Progenitor cell of endocrine pancreas (in vitro differentiated cells): ENCODE results near the gene FAM83F. TPM values are rescaled to one million over a fixed set of nuclear protein-coding genes. Genes with fewer than 3 reads are reported as not detected.

Source experiments
- DNase-seq: peaks from one replicate; pipeline ENCODE4 v3.0.0; 2021; ENCODE audit warnings: low spot score; ENCODE audit not compliant: unreplicated experiment
- H3K27ac Mint-ChIP-seq: 2 replicates; pipeline ENCODE4 v1.8.0; 2021; ENCODE audit warnings: mild to moderate bottlenecking, moderate library complexity, mixed read lengths
- H3K27me3 Mint-ChIP-seq: 2 replicates; pipeline ENCODE4 v1.8.0; 2021; ENCODE audit warnings: mixed read lengths
- H3K36me3 Mint-ChIP-seq: 2 replicates; pipeline ENCODE4 v1.8.0; 2022; ENCODE audit warnings: mixed read lengths; ENCODE audit not compliant: insufficient read depth
- H3K4me1 Mint-ChIP-seq: 2 replicates; pipeline ENCODE4 v1.8.0; 2021; ENCODE audit warnings: low read depth, mixed read lengths
- H3K4me3 Mint-ChIP-seq: 2 replicates; pipeline ENCODE4 v1.8.0; 2021; ENCODE audit warnings: low read depth, mild to moderate bottlenecking, moderate library complexity, mixed read lengths
- H3K9me3 Mint-ChIP-seq: 2 replicates; pipeline ENCODE4 v1.8.0; 2021; ENCODE audit warnings: low read depth, mixed read lengths
- total RNA-seq: library from RNA; stranded (reverse); gene quantifications from 2 replicates; pipeline ENCODE4 v1.2.1, GENCODE V29; 2021
- TF ChIP-seq, protein P1 (sequence below): fragments of 200-600 bp; sonication (generic); IDR thresholded peaks from one replicate; pipeline ENCODE4 v1.5.0; 2021; ENCODE audit warnings: antibody characterized with exemption, mild to moderate bottlenecking; ENCODE audit not compliant: unreplicated experiment

FAM83F gene
- total RNA-seq, 1 donor from 2014 or later: 19.8 TPM

- TF ChIP-seq, protein P1, sequence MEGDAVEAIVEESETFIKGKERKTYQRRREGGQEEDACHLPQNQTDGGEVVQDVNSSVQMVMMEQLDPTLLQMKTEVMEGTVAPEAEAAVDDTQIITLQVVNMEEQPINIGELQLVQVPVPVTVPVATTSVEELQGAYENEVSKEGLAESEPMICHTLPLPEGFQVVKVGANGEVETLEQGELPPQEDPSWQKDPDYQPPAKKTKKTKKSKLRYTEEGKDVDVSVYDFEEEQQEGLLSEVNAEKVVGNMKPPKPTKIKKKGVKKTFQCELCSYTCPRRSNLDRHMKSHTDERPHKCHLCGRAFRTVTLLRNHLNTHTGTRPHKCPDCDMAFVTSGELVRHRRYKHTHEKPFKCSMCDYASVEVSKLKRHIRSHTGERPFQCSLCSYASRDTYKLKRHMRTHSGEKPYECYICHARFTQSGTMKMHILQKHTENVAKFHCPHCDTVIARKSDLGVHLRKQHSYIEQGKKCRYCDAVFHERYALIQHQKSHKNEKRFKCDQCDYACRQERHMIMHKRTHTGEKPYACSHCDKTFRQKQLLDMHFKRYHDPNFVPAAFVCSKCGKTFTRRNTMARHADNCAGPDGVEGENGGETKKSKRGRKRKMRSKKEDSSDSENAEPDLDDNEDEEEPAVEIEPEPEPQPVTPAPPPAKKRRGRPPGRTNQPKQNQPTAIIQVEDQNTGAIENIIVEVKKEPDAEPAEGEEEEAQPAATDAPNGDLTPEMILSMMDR: no peak
- no peak overlapping the region for H3K27ac Mint-ChIP-seq
- H3K9me3 Mint-ChIP-seq: no peaks in the 10 kb centered on the region
- no peak overlapping the region for H3K4me3 Mint-ChIP-seq
- H3K36me3 Mint-ChIP-seq: no peaks in the 10 kb centered on the region
- no peak for DNase-seq
- peaks cover 29% of the 10 kb centered on the region for H3K4me1 Mint-ChIP-seq
- H3K27me3 Mint-ChIP-seq: peaks cover 10% of the 10 kb centered on the region
These were observed 26.5 kb upstream of the FAM83F start for GRCh38 chr22:39967996-39968972.

DNA sequence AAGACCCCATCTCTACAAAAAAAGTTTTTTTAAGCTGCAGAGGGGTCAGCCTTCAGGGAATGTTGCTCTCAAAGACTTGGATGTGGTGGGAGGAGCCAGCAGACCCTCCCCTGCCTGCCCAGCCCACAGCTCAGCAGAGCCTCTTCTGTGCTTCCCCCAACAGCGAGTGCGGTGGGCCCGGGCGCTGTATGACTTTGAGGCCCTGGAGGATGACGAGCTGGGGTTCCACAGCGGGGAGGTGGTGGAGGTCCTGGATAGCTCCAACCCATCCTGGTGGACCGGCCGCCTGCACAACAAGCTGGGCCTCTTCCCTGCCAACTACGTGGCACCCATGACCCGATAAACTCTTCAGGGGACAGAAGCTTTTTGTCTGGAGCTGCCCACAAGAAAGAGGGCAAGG is 24.0 kb upstream of the FAM83F start:
- Mint-ChIP-seq H3K9me3 (no peaks in the 10 kb centered on the region), H3K27ac (no peak overlapping the region), H3K36me3 (no peaks in the 10 kb centered on the region), H3K4me1 (peaks cover 29% of the 10 kb centered on the region), H3K4me3 (no peak overlapping the region), H3K27me3 (peaks cover 12% of the 10 kb centered on the region)
- TF ChIP-seq, protein P1: no peak
- no peak for DNase-seq

DNA sequence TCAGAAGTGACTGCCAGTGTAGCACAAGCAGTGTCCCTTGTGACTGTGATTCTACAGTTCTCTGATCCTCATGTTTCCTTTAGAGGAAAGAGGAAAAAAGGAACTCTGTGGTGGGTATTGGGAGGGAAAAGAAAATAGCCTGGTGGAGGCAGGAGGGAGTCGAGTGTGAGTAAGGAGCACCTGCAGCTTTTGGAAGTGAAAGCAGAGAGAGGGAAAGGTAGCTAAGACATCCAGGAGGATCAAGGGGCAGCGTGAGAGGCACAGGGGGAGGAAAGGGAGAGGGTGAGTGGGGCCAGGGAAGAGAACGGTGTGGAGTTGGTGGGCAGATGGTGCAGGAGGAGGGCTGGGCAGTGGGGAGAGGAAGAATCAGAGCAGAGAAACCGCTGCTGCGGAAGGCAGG is 22.1 kb upstream of the FAM83F start:
- Mint-ChIP-seq H3K4me3 (no peak overlapping the region), H3K4me1 (peaks cover 26% of the 10 kb centered on the region), H3K27me3 (peaks cover 23% of the 10 kb centered on the region), H3K27ac (no peak overlapping the region), H3K9me3 (no peaks in the 10 kb centered on the region), H3K36me3 (no peaks in the 10 kb centered on the region)
- DNase-seq: no peak
- TF ChIP-seq, protein P1: no peak

GRCh38 chr22:39973656-39974055 is 21.1 kb upstream of the FAM83F start:
- H3K4me1 Mint-ChIP-seq: peaks cover 18% of the 10 kb centered on the region
- no peak overlapping the region for H3K4me3 Mint-ChIP-seq
- H3K27ac Mint-ChIP-seq: no peak overlapping the region
- no peaks in the 10 kb centered on the region for H3K9me3 Mint-ChIP-seq
- no peak for DNase-seq
- H3K36me3 Mint-ChIP-seq: no peaks in the 10 kb centered on the region
- TF ChIP-seq, protein P1: no peak
- H3K27me3 Mint-ChIP-seq: peaks cover 23% of the 10 kb centered on the region

DNA sequence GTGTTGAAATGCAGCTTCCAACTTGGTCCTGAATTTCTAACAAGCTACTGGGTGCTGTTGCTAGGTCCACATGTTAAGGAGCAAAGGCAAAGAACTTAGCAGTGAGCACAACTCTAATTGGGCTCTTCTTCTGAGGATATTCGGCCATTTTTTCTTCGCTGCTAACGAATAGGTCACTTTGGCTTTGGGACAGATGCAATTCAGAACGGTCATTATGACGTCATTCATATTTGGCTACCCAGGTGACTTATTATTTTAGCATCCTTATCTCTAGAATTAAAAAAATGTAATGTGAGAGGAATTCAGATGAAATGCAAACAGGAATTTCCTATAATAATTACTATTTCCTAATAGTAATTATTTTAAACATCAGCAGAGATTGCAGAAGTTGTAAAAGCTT is 20.7 kb upstream of the FAM83F start:
- Mint-ChIP-seq H3K27ac (no peak overlapping the region), H3K4me3 (no peak overlapping the region), H3K36me3 (no peaks in the 10 kb centered on the region), H3K27me3 (peaks cover 24% of the 10 kb centered on the region), H3K4me1 (peaks cover 14% of the 10 kb centered on the region), H3K9me3 (no peaks in the 10 kb centered on the region)
- TF ChIP-seq, protein P1: no peak
- no peak for DNase-seq
